GM12864 (cell line): Measurements from ENCODE around the gene MAP4K2.

Source experiments
- DNase-seq: peaks from one replicate; pipeline ENCODE4 v3.0.0-alpha.2; 2011; ENCODE audit warnings: low read depth
- H3K4me3 ChIP-seq: 2 replicates; pipeline ENCODE4 v1.5.1; 2011; ENCODE audit warnings: mild to moderate bottlenecking, low read depth, low read length, control low read depth
- TF ChIP-seq, protein P1 (sequence below): IDR thresholded peaks from 2 replicates; pipeline ENCODE4 v1.5.1; 2011; ENCODE audit warnings: low read depth, mild to moderate bottlenecking, moderate library complexity, low read length, control low read depth, inconsistent platforms; ENCODE audit errors: missing control alignments

The MAP4K2 gene

GRCh38 chr11:64777449-64778222 lies 25.4 kb downstream of the MAP4K2 start:
- DNase-seq: peak; percentile 35
- TF ChIP-seq, protein P1, sequence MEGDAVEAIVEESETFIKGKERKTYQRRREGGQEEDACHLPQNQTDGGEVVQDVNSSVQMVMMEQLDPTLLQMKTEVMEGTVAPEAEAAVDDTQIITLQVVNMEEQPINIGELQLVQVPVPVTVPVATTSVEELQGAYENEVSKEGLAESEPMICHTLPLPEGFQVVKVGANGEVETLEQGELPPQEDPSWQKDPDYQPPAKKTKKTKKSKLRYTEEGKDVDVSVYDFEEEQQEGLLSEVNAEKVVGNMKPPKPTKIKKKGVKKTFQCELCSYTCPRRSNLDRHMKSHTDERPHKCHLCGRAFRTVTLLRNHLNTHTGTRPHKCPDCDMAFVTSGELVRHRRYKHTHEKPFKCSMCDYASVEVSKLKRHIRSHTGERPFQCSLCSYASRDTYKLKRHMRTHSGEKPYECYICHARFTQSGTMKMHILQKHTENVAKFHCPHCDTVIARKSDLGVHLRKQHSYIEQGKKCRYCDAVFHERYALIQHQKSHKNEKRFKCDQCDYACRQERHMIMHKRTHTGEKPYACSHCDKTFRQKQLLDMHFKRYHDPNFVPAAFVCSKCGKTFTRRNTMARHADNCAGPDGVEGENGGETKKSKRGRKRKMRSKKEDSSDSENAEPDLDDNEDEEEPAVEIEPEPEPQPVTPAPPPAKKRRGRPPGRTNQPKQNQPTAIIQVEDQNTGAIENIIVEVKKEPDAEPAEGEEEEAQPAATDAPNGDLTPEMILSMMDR: no peak
- H3K4me3 ChIP-seq: peak overlapping the region; percentile 76

- DNase-seq: no peak
- TF ChIP-seq, protein P1: no peak
- H3K4me3 ChIP-seq: peak overlapping the region; percentile 76
Observed at GRCh38 chr11:64776875-64777274, 26.1 kb downstream of the MAP4K2 start.

DNA sequence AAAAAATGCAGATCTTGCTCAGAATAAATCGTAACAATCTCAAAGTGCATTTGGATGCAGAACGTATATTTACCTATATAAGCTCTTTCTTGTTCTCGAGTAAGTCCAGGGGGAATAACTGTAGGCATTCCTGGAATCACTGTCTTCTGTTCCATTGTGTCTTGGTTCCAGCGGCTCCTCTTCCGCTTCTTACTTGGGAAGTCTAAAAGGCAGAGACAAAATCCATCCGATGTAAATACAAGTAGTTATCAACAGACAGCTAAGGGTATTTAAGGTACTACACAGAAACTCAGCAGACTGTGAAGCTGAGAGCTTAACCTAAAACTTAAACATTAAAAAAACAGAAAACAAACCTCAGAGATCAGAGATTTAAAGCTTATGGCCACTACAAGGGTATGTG lies 26.6 kb downstream of the MAP4K2 start:
- peak overlapping the region; percentile 76; the same call in 1 of the 2 replicates for H3K4me3 ChIP-seq

GRCh38 chr11:64774144-64774543 lies 28.9 kb downstream of the MAP4K2 start:
- H3K4me3 ChIP-seq: no peak overlapping the region
- TF ChIP-seq, protein P1: no peak
- DNase-seq: no peak

More for the DNA sequence above, 26.6 kb downstream of the MAP4K2 start:
- no peak for DNase-seq
- TF ChIP-seq, protein P1: no peak

GRCh38 chr11:64772303-64773018 lies 30.6 kb downstream of the MAP4K2 start:
- DNase-seq: peak; percentile 30
- TF ChIP-seq, protein P1: no peak
- no peak overlapping the region for H3K4me3 ChIP-seq

DNA sequence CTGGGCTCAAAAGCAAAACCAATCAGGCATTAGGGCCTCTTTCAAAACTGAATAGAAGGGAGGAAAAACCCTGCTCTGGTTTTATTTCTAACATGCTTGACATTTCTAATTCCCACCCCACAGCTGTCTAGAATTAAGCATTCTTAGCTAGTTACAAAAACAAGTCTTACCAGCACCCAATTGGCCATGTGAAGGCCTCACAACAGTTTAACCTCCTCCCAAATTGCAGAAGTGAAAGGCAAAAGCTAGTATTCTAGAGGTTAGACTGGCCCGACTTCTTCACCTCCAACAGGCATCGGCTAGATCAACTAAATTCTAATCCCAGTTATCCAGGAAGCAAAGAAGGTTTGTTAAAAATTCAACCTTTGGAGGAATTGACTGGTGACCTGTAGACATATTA lies 31.2 kb downstream of the MAP4K2 start:
- H3K4me3 ChIP-seq: no peak overlapping the region
- TF ChIP-seq, protein P1: no peak
- DNase-seq: no peak
